SKM-1 treated with dmso at 0.1 percent for 144 hours (cell line): ENCODE measurements around the gene WNT10A.

ENCODE experiments used
- DNase-seq: peaks from one replicate; lab custom pipeline; 2025; ENCODE audit not compliant: unreplicated experiment; lab: John Stamatoyannopoulos, UW

The WNT10A gene

DNA sequence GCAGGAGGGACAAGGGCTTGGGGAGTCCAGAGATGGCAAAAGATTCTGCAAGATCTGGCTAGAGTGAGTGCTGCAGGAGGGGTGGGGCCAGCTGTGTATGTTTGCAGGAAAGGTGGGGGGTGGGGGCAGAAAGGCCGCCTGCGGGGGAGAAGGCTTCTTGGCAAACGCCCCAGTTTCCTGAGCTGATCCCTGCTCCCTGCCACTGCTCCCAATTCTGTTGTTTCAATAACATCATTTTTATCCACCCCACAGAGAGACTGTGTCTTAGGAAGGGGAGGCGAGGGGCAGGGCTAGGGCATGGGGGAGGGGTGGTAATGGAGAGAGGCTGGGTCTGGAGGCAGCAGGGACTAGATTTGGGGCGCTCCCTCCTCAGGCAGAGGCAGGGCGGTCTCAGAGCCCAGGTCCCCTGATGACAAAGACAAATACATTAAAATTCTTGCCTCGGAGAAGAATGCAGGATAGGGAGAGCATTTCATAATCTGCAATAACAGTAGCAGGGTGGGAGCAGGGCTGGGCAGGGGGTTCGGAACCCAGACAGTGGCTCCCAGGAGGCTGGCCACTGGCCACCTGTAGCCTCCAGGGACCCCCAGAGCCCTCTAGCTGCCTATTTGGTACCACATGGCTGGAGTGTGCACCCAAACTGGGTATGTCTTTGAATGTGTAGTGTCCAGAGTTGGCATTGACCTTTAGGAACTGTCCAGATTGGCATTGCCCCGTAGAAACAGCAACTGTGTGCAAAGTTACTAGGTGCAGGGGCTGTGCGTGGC is 23.1 kb upstream of the WNT10A start:
- no peak for DNase-seq

DNA sequence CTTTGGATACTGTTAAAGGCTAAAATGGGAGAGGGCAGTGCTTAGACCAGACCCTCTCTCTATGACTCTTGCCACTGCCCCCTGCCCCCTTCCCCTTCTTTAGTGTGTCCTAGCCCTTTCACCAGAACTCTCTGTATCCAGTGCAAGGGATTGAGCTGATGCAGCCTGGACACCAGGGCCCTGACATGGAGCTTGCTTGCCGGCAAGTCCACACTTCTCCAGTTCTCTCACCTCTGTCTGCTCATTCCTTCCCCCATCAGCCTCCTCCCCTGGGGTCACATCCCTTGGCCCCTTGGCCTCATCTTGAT is 22.6 kb upstream of the WNT10A start:
- DNase-seq, result no peak

DNA sequence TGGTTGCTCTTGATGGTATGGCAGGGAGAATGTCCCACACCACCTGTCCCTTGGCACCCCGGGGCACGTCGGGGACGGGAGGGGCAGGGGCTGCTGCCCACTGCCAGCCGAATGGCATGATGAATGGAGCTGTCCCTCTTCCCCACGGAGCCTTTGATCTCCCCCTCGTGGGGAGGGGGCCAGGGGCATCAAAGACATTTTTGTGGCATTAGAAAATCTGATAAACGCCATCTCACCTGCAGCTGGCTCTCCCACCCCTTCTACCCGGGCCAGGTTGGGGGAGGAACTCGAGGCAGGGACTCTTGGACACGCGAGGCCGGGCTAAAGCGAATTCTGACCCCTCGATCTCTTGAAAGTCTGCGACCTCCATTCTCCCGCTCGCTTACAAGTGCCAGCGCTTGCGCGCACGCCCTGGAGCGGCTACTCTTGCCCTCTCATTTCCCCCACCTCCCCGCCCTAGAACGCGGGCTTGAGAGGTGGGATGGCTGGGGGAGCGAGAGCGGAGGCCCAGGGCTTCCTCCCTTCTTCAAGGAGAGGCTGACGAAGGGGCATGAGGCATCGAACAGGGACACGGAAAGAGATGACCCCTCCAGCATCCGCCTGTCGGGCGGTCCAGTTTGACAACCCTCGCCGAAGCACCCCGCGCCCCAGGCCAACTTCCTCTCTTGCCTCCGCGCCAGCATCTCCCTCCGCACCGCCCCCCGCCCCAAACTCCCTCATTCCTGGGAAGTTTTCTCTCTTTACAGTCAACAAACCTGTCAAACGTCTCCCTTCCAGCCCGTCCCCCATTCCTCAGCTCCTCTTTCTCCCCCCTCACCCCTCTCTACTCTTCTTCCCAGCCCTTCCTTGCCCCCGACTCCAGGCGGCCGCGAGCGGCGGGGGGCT is 21.7 kb upstream of the WNT10A start:
- DNase-seq, result no peak

DNA sequence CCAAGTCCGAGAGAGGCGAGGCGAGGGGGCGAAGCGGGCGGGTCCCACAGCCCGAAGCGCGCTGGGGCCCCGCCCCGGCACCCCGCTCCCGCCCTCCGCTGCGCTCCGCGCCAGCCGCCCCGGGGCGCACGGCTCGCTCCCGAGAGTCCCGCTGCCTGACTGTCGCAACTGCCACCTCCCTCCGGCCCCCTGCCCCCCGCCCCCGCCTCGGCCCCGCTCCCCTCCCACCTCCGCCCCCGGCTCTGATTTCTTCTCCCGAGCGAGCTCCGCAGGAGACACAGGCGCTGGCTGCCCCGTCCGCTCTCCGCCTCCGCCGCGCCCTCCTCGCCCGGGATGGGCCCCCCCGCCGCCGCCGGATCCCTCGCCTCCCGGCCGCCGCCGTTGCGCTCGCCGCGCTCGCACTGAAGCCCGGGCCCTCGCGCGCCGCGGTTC is 21.1 kb upstream of the WNT10A start, which contains the start of gene WNT6:
TSS of gene WNT6 (plus strand) at position 250 of the 432 bp plus-strand sequence. CDS start 233 bp downstream, outside the sequence.
- DNase-seq, result no peak

DNA sequence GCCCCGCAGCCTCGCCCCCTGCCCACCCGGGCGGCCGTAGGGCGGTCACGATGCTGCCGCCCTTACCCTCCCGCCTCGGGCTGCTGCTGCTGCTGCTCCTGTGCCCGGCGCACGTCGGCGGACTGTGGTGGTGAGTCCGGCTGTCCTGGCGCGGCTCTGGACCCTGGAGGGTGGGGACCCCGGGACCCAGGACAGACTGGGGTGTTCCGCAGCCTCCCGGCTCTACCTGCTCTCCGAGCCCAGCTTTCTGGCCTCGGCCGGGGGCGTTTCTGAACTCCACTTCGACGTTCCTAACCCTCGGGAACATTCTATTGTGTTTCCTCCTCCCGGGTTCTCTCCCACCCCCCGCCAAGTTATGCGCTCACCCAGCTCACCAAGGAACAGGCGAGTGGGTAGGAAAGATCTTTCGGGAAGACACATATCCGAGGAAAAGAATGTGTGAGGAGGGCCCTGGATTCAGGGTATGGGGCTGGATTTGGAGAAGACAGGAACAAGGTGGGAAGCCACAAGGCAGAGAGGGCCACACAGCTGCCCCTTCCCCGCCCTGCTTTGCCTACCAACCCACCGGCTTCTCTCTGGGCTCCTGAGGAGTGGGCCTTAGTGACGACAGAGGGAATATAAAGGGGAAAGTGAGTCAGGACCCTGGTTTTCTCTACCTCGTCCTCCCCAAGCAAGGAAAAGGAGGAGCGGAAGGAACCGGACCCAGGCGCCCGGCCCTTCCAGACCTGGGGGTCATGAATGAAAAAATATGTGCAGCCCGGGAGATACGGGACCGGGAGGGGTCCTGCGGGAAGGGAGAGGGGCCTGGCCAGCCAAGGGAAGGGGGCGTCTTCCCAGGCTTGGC is 20.4 kb upstream of the WNT10A start:
- no peak for DNase-seq

DNA sequence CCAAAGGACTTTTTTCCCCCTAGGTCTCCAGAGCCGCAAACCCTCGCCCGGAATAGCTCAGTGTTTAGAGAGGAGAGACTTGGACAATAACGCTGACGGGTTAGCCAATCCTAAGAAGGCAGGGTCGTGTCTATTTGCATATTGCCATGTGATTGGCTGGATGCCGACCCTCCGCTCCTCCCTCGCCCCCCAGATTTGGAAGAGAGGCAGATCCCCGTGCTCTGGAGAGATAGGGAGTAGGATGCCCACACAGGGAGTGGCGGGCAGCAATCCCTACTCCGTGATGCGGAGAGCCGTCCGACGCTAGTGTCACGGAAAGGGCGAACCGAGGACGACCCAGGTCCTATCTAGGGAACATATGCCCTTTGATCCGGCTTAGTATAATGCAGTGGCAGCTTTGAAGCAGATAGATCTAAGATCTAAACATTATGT is 19.7 kb upstream of the WNT10A start:
- no peak for DNase-seq

DNA sequence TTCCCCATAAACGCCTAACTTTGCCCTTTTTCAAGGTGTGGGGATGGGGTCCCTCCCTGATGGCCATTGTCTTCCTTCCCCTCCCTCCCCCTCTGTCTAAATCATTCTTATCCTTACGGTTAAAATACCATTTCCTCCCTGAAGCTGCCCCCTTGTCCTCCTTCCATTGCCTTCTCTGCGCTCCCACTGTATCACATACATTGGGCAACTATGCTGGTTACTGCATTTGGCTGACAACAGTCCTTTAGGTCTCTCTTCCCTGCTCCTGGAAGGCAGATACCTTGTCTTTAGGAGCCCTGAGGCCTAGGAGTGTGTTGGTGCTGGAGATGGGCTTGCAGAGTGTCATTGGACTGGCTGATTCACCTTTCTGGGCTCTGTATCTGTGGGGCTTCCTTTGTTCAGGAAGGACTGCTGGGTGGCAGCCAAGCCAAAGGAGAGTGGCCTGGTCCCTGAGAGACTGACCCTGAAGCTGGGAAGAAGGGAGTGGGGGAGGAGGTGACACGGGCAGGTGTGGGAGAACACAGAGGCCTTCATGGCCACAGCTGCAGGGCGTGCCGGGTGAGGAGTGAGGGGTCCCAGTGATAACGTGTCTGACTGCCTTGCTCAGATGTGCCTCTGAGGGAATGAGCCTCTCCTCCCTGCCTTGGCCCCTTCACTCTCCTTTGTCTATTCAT is 18.9 kb upstream of the WNT10A start:
- DNase-seq, result no peak

DNA sequence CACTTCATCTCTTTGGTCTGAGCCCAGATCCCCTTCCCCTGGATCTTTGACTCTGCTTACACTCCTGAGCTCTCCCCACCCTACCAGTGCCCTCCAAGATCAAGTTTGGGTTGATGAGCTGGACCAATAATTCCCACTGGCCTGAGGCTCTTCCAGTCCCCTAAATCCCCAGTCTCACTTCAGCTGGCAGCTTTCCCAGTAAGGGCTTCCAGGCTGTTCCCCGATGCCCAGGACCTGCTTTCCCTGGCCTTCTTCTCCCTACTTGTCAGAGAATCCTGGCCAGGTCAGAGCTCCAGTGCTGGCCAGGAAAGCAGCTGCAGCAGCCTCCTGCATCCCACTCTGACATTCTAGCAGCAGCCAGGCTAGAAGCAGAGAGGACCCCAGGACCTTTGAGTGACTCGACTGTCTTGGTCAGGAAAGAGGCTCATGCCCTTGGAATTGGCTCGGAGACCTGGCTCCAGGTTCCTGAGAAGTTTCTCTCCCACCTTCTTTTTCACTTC is 17.6 kb upstream of the WNT10A start:
- no peak for DNase-seq

DNA sequence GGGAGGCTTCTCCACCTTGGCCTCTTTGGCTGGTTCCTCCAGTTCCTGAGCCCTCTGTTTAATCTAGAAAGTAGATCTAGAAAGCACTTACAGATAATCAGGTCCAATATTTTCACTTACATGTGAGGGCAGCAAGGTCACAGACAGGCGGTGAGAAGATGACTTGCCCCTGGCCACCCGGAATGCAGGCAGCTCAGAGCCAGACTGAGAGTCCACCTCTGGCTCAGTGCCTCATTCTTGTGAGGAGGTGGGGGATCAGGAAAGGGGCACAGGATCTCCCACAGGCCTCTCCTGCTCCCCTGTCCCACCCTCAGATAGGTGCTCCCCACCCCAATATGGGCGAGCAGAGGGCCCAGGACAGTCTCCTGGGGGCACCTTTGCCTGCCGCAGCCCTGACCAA is 15.3 kb upstream of the WNT10A start:
- DNase-seq, result no peak

DNA sequence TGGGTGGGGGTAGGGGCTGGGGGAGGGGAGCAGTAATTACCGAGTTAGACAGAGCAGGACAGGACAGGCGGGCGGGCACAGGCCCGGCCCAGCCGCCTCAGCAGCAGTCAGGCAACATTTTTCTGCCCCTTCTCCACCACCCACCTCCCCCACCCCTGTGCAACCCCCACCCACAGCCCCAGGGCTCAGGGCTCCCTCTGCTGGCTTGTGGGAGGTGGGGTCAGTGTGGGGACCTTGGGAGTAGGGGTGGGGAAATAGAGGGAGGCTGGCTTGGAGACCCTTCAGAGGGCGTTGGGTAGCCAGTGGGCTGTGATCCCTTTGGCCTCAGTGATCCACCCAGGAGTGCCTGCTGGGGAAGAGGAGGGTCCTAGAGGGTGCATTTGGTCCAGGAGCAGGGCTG is 14.7 kb upstream of the WNT10A start:
- no peak for DNase-seq

DNA sequence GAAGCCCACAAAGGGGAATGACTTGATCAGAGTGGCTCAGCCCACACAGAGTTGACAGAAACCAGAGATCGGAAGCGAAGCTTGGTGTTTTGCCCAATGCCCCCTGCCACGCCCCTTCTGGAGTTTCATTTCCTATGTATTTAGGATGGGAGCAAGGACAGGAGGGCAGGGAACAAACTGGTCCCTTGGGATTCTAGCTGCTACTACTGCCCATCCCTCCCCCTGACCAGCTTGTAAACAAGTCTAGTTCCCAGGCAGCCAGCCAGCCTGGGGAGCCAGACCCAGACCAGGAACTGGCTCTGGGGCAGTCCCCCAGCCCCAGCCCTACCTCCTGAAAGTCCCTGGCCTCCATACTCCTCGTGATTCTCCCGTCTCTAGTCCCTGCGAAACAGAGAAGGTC is 12.8 kb upstream of the WNT10A start:
- DNase-seq, result no peak

DNA sequence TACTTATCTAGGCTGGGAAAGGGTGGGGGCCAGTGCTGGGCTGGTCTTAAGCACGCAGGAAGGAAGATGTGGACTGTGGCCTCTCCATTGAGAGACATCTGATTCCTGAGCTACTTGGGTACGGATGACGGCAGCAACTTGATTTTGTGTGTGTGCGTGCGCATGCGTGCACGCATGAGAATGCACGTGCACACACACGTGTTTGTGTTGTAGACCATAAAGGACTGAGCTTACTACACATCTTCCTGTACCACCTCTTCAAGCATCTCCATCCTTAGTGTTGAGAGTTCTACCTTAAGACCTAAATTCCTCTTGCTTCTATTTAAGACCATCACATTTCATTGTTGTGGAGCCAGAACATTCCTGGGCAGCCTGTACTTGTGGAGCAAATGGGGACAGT is 11.6 kb upstream of the WNT10A start:
- DNase-seq, result no peak

DNA sequence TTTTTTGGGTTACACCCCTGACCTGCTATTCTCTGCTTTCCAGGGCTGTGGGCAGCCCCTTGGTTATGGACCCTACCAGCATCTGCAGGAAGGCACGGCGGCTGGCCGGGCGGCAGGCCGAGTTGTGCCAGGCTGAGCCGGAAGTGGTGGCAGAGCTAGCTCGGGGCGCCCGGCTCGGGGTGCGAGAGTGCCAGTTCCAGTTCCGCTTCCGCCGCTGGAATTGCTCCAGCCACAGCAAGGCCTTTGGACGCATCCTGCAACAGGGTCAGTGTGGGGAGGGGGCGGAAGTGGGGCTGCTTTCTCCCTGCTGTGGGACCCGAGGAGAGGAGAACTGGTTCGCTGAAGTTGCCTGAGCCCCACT is 9.7 kb upstream of the WNT10A start:
- DNase-seq, result no peak

DNA sequence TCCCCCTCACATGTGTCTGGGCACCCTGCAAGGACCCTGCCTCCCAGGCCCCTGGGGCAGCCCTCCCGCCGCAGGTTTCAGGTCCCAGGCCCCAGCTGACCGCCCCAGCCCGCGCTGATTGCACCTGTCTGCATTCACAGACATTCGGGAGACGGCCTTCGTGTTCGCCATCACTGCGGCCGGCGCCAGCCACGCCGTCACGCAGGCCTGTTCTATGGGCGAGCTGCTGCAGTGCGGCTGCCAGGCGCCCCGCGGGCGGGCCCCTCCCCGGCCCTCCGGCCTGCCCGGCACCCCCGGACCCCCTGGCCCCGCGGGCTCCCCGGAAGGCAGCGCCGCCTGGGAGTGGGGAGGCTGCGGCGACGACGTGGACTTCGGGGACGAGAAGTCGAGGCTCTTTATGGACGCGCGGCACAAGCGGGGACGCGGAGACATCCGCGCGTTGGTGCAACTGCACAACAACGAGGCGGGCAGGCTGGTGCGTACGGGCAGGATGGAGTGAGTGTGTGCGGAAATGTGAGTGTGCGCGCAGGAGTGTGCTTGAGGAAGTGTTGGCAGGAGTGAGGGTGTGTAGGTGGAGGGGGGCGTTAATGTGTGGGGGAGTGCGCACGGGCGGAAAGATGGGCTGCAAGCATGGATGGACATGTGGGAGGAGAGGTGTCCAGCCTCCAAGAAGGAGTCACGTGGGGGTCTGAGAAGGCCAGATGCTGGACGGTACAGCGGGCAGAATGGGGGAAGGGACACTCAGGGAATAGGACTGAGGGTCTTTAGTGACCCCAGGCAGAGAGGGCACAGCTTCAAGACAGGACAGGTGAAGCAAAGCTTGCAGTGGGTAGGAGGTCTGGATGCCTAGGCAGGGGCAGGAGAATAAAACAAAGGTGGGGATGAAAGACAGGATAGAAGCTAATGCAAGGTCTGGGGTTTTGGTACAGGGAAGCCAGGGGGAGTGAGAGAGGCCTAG is 9.0 kb upstream of the WNT10A start:
- DNase-seq, result no peak

DNA sequence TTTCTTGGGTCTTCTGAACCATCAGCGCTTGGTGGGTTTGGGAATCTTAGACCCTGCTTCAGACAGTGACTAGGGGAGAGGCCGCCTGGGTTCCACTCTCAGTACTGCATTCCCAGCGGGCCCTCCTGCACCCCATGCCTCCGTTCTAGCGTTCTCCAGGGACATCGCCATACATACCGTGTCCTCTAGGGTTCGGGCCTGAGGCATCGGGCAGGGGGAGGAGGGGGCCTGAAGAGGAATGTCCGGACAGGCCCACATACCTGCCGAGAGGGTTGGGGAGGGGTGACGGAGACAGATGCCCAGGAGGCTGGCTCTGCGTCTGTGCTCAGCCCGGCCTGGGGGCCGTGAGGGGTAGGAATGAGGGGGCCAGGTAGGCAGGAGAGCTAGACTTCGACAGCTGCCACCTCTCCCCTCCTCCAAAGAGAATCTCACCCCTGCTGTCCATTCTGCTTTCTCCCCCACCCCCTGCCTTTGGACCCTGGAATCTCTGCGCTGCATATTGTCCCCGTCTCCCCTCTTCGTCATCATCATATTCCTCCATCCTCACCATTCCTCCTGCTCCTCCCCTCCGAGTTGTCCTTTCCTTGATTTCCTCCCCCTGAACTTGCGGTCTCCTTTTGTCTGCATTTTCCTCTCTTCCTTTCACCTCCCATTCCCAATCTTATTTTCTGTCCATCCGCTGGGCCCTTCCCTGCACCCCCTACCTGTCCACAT is 7.8 kb upstream of the WNT10A start:
- no peak for DNase-seq

DNA sequence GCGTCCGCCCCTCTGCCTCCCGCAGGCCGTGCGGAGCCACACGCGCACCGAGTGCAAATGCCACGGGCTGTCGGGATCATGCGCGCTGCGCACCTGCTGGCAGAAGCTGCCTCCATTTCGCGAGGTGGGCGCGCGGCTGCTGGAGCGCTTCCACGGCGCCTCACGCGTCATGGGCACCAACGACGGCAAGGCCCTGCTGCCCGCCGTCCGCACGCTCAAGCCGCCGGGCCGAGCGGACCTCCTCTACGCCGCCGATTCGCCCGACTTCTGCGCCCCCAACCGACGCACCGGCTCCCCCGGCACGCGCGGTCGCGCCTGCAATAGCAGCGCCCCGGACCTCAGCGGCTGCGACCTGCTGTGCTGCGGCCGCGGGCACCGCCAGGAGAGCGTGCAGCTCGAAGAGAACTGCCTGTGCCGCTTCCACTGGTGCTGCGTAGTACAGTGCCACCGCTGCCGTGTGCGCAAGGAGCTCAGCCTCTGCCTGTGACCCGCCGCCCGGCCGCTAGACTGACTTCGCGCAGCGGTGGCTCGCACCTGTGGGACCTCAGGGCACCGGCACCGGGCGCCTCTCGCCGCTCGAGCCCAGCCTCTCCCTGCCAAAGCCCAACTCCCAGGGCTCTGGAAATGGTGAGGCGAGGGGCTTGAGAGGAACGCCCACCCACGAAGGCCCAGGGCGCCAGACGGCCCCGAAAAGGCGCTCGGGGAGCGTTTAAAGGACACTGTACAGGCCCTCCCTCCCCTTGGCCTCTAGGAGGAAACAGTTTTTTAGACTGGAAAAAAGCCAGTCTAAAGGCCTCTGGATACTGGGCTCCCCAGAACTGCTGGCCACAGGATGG is 7.1 kb upstream of the WNT10A start:
- no peak for DNase-seq

DNA sequence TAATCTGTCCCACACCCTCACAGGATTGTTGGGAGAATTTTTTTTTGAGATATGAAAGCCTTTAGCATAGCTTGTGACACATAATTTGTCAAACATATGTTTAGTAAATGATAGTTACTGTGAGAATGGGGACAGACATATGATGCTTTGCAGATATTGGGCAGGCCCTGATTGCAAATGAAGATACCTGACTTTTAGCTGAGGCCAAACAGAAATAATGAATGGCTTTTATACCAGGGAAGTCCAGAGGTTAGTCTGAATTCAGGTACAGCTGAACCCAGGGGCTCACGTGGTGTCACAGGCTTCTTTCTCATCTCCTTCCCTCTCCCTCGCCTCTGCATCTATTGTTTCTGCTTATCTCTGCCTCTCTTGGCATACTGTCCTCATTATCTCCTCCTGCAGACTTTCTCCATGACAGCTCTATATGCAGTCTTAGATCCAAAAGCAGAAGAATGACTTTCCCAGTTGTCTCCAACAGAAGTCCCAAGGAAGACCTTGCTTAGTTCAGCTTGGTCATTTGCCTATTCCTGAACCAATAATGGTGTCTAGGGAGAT is 4.9 kb upstream of the WNT10A start:
- DNase-seq, result no peak
